ENCODE results near the gene DPP6. TPM values are rescaled to one million over a fixed set of nuclear protein-coding genes. Genes with fewer than 3 reads are reported as not detected.

The DPP6 gene
- total RNA-seq, 1 donor from 2014 or later = 0.39 TPM

- Histone ChIP-seq H3F3A (ENCODE audit: low read depth) (no peaks in the 10 kb centered on the region), H3K4me3 (no peak overlapping the region), H3K79me2 (ENCODE audit: low read depth) (no peaks in the 10 kb centered on the region), H3K9ac (no peak overlapping the region), H3K4me1 (no peaks in the 10 kb centered on the region), H2AFZ (replicated peaks) (no peak overlapping the region), H3K27me3 (no peaks in the 10 kb centered on the region), H3K27ac (no peak overlapping the region), H4K20me1 (ENCODE audit: low read depth) (no peaks in the 10 kb centered on the region), H3K4me2 (no peak overlapping the region), H3K9me3 (ENCODE audit: low read depth) (no peaks in the 10 kb centered on the region), H3K36me3 (no peaks in the 10 kb centered on the region)
- Mint-ChIP-seq H3K27ac (no peak overlapping the region), H3K9me3 (no peaks in the 10 kb centered on the region), H3K4me3 (no peak overlapping the region), H3K27me3 (ENCODE audit: insufficient read depth, low read depth) (peaks cover 2% of the 10 kb centered on the region), H3K4me1 (peaks cover 2% of the 10 kb centered on the region), H3K36me3 (no peaks in the 10 kb centered on the region)
- DNase-seq (ENCODE audit: low spot score) = no peak
- TF ChIP-seq EZH2phosphoT487 (IDR thresholded peaks at IDR 0.05) (no peak), CTCF (IDR thresholded peaks at IDR 0.05) (no peak), EZH2 (IDR thresholded peaks at IDR 0.05) (no peak)
Measured at GRCh38 chr7:154858836-154859537, 806.8 kb downstream of the DPP6 start.

- Mint-ChIP-seq H3K9me3 (no peaks in the 10 kb centered on the region), H3K36me3 (no peaks in the 10 kb centered on the region), H3K27ac (no peak overlapping the region), H3K4me3 (no peak overlapping the region), H3K27me3 (ENCODE audit: insufficient read depth, low read depth) (peaks cover 2% of the 10 kb centered on the region), H3K4me1 (peaks cover 2% of the 10 kb centered on the region)
- Histone ChIP-seq H3K4me1 (no peaks in the 10 kb centered on the region), H3K4me2 (no peak overlapping the region), H3K36me3 (no peaks in the 10 kb centered on the region), H4K20me1 (ENCODE audit: low read depth) (no peaks in the 10 kb centered on the region), H2AFZ (replicated peaks) (no peak overlapping the region), H3K27ac (no peak overlapping the region), H3K9ac (no peak overlapping the region), H3K27me3 (no peaks in the 10 kb centered on the region), H3K79me2 (ENCODE audit: low read depth) (no peaks in the 10 kb centered on the region), H3K9me3 (ENCODE audit: low read depth) (no peaks in the 10 kb centered on the region), H3F3A (ENCODE audit: low read depth) (no peaks in the 10 kb centered on the region), H3K4me3 (no peak overlapping the region)
- no peak for DNase-seq (ENCODE audit: low spot score)
- TF ChIP-seq EZH2 (IDR thresholded peaks at IDR 0.05) = no peak
Measured at GRCh38 chr7:154859747-154860620, 807.8 kb downstream of the DPP6 start.

GRCh38 chr7:154860621-154861375 is 808.6 kb downstream of the DPP6 start:
- H3K27ac ChIP-seq = no peak overlapping the region
- Mint-ChIP-seq H3K36me3 (no peaks in the 10 kb centered on the region), H3K27me3 (ENCODE audit: insufficient read depth, low read depth) (peaks cover 6% of the 10 kb centered on the region), H3K4me1 (peaks cover 2% of the 10 kb centered on the region), H3K27ac (no peak overlapping the region), H3K4me3 (no peak overlapping the region), H3K9me3 (no peaks in the 10 kb centered on the region)
- no peaks in the 10 kb centered on the region for H3F3A ChIP-seq (ENCODE audit: low read depth)
- H3K4me2 ChIP-seq = no peak overlapping the region
- H3K9ac ChIP-seq = no peak overlapping the region
- no peak for DNase-seq (ENCODE audit: low spot score)
- no peak overlapping the region for H2AFZ ChIP-seq (replicated peaks)
- no peaks in the 10 kb centered on the region for H3K9me3 ChIP-seq (ENCODE audit: low read depth)
- TF ChIP-seq EZH2phosphoT487 (IDR thresholded peaks at IDR 0.05) (no peak), EZH2 (IDR thresholded peaks at IDR 0.05) (no peak), CTCF (IDR thresholded peaks at IDR 0.05) (no peak)
- no peaks in the 10 kb centered on the region for H3K79me2 ChIP-seq (ENCODE audit: low read depth)
- H3K36me3 ChIP-seq = no peaks in the 10 kb centered on the region
- no peaks in the 10 kb centered on the region for H3K4me1 ChIP-seq
- no peak overlapping the region for H3K4me3 ChIP-seq
- H3K27me3 ChIP-seq = no peaks in the 10 kb centered on the region
- no peaks in the 10 kb centered on the region for H4K20me1 ChIP-seq (ENCODE audit: low read depth)

Measured in neural progenitor cell (in vitro differentiated cells).